Suppressor macrophage (primary cell): ENCODE measurements around the gene PCDHAC2.

Experiments used
- DNase-seq, 4 experiments: peaks; one replicate each; pipeline ENCODE4 v3.0.0-alpha.2; 2020 to 2022
- total RNA-seq, 17 experiments: gene quantifications; one replicate each; lab custom pipeline; 2026; ENCODE audit warnings: mixed read lengths in 6 of 17, inconsistent platforms in 3 of 17; lab: John Stamatoyannopoulos, UW

PCDHAC2 gene
- 0 to 1.1 (median 0) reads per million in 17 experiments for total RNA-seq

- no peak for DNase-seq
These were observed at the start of gene PCDHAC2 for GRCh38 chr5:140966293-140967225. Gene PCDHAC2, plus strand, starts transcription at chr5:140966476. Its CDS starts 291 bp downstream, at chr5:140966767.

GRCh38 chr5:140923601-140924000, 42.7 kb upstream of the PCDHAC2 start:
- no peak for DNase-seq

GRCh38 chr5:140925806-140926442, 40.4 kb upstream of the PCDHAC2 start, which contains the start of gene PCDHAC1:
Gene PCDHAC1, plus strand, starts transcription at chr5:140926299. Its CDS starts 594 bp downstream, at chr5:140926893.
- no peak for DNase-seq

- peak; percentile 7 to 35 (median 17) for DNase-seq
These were observed 39.6 kb upstream of the PCDHAC2 start for GRCh38 chr5:140926443-140927227.

- no peak for DNase-seq
These were observed 39.1 kb upstream of the PCDHAC2 start for GRCh38 chr5:140927228-140927573.

GRCh38 chr5:140934964-140935606, 31.2 kb upstream of the PCDHAC2 start:
- no peak for DNase-seq

GRCh38 chr5:140946578-140946977, 19.7 kb upstream of the PCDHAC2 start:
- no peak for DNase-seq

GRCh38 chr5:140951636-140952035, 14.6 kb upstream of the PCDHAC2 start:
- no peak for DNase-seq

- DNase-seq = peak in 1 of 4 experiments; percentile 1
These were observed 13.0 kb upstream of the PCDHAC2 start for GRCh38 chr5:140953234-140953633.

GRCh38 chr5:140962190-140962589, 4.1 kb upstream of the PCDHAC2 start:
- no peak for DNase-seq

- no peak for DNase-seq
These were observed 1.9 kb upstream of the PCDHAC2 start for GRCh38 chr5:140964356-140964755.

GRCh38 chr5:140965905-140966292, 377 bp upstream of the PCDHAC2 start:
- no peak for DNase-seq

GRCh38 chr5:140967226-140967893, 1.1 kb downstream of the PCDHAC2 start:
- DNase-seq = no peak

- DNase-seq = no peak
These were observed 3.6 kb downstream of the PCDHAC2 start for GRCh38 chr5:140969880-140970279.

- no peak for DNase-seq
These were observed 7.3 kb downstream of the PCDHAC2 start for GRCh38 chr5:140973550-140973949.

GRCh38 chr5:140977003-140977402, 10.7 kb downstream of the PCDHAC2 start:
- peak in 1 of 4 experiments; percentile 21 for DNase-seq

- DNase-seq = no peak
These were observed 12.0 kb downstream of the PCDHAC2 start for GRCh38 chr5:140978260-140978659.

- no peak for DNase-seq
These were observed 12.7 kb downstream of the PCDHAC2 start for GRCh38 chr5:140978983-140979382.

- no peak for DNase-seq
These were observed 15.9 kb downstream of the PCDHAC2 start for GRCh38 chr5:140982083-140982716.

- no peak for DNase-seq
These were observed 19.8 kb downstream of the PCDHAC2 start for GRCh38 chr5:140986117-140986521.

GRCh38 chr5:140988100-140988499, 21.8 kb downstream of the PCDHAC2 start:
- no peak for DNase-seq
